H1 (cell line): ENCODE measurements around the gene OR10C1. TPM values are rescaled to one million over a fixed set of nuclear protein-coding genes. Genes with fewer than 3 reads are reported as not detected.

Experiments
- CTCF ChIA-PET: fragments of 300-600 bp; sonication (Branson Sonifier 250); formaldehyde crosslinking; loops from one replicate; lab custom pipeline; 2021; ENCODE audit not compliant: partially characterized antibody; lab: Charles Lee
- POLR2A ChIA-PET: fragments of 300-600 bp; sonication (Branson Sonifier 250); formaldehyde crosslinking; loops from one replicate; lab custom pipeline; 2021; ENCODE audit warnings: inconsistent platforms; ENCODE audit not compliant: partially characterized antibody; lab: Charles Lee
- DNase-seq, 2 experiments: peaks; one replicate each; pipeline versions ENCODE4 v3.0.0 to v3.0.0-alpha.2; 2010 to 2022; ENCODE audit warnings: low spot score in 2 of 2, low read depth in 1 of 2, mixed read lengths in 1 of 2
- FAIRE-seq: peaks from 2 replicates; lab custom pipeline; 2011; peaks lifted over from hg19 to GRCh38; lab: Jason Lieb, UNC
- H2AFZ ChIP-seq: 2 replicates; pipeline ENCODE4 v1.8.1; 2012; ENCODE audit warnings: low read length, inconsistent platforms
- H2AK5ac ChIP-seq: 2 replicates; pipeline ENCODE4 v1.6.1; 2013; ENCODE audit warnings: low read depth, low read length
- H2BK120ac ChIP-seq: replicated peaks from 2 replicates; pipeline ENCODE3; 2013; ENCODE audit warnings: low read depth, low read length, inconsistent platforms
- H2BK12ac ChIP-seq: 2 replicates; pipeline ENCODE4 v1.6.1; 2013; ENCODE audit warnings: low read depth, low read length
- H2BK15ac ChIP-seq: 2 replicates; pipeline ENCODE4 v1.6.1; 2013; ENCODE audit warnings: low read length
- H2BK20ac ChIP-seq: 2 replicates; pipeline ENCODE4 v1.6.1; 2013; ENCODE audit warnings: low read length
- H2BK5ac ChIP-seq: 2 replicates; pipeline ENCODE4 v1.6.1; 2013; ENCODE audit warnings: low read depth, low read length
- H3K14ac ChIP-seq: 2 replicates; pipeline ENCODE4 v1.6.1; 2013; ENCODE audit warnings: inconsistent platforms; ENCODE audit not compliant: insufficient read length
- H3K18ac ChIP-seq: 2 replicates; pipeline ENCODE4 v1.6.1; 2013; ENCODE audit warnings: low read length; ENCODE audit errors: extremely low read depth
- H3K23ac ChIP-seq: 2 replicates; pipeline ENCODE4 v1.6.1; 2013; ENCODE audit warnings: inconsistent platforms; ENCODE audit not compliant: insufficient read length
- H3K23me2 ChIP-seq: 2 replicates; pipeline ENCODE4 v1.6.1; 2013; ENCODE audit warnings: low read depth, low read length
- H3K27ac ChIP-seq: 2 replicates; pipeline ENCODE4 v1.6.1; 2011; ENCODE audit warnings: low read depth, low read length, inconsistent platforms
- H3K27me3 ChIP-seq, 4 experiments: replicated peaks in 1 of 4; 1 replicate in 1 of 4; 2 replicates in 3 of 4; pipeline versions ENCODE4 v1.6.1 to v1.8.1; 2011 to 2013; ENCODE audit warnings: low read length in 3 of 4, mild to moderate bottlenecking in 3 of 4, inconsistent platforms in 2 of 4, mixed read lengths in 2 of 4, moderate library complexity in 1 of 4; ENCODE audit not compliant: control insufficient read depth in 3 of 4, insufficient read depth in 3 of 4; ENCODE audit errors: extremely low read depth in 1 of 4
- H3K36me3 ChIP-seq, 4 experiments: 2 replicates each; pipeline versions ENCODE4 v1.6.1 to v1.8.1; 2011 to 2013; ENCODE audit warnings: mild to moderate bottlenecking in 4 of 4, low read length in 3 of 4, moderate library complexity in 2 of 4, control low read depth in 1 of 4, inconsistent platforms in 1 of 4; ENCODE audit not compliant: insufficient read depth in 4 of 4, control insufficient read depth in 2 of 4
- H3K4ac ChIP-seq: replicated peaks from 2 replicates; pipeline ENCODE3; 2013; ENCODE audit warnings: low read length, low read depth, mixed read lengths, inconsistent platforms; ENCODE audit not compliant: insufficient read length
- H3K4me1 ChIP-seq, 4 experiments: replicated peaks in 1 of 4; 1 replicate in 1 of 4; 2 replicates in 3 of 4; pipeline versions ENCODE4 v1.6.1 to v1.8.1; 2011 to 2013; ENCODE audit warnings: low read length in 3 of 4, inconsistent platforms in 2 of 4, mixed read lengths in 1 of 4; ENCODE audit not compliant: insufficient read depth in 4 of 4, control insufficient read depth in 3 of 4
- H3K4me2 ChIP-seq, 2 experiments: 2 replicates each; pipeline versions ENCODE4 v1.6.1 to v1.8.1; 2011 to 2013; ENCODE audit warnings: low read depth in 2 of 2, low read length in 2 of 2, control low read depth in 1 of 2, inconsistent platforms in 1 of 2, mild to moderate bottlenecking in 1 of 2; ENCODE audit not compliant: insufficient read depth in 1 of 2
- H3K4me3 ChIP-seq, 4 experiments: fragments of 200-600, 300-600 bp in 1 of 4; sonication (generic), shearing (Covaris generic), sonication (Bioruptor Twin) in 1 of 4; 2 replicates each; pipeline versions ENCODE4 v1.5.1 to v1.8.1; 2011 to 2016; ENCODE audit warnings: low read length in 4 of 4, low read depth in 3 of 4, control low read depth in 2 of 4, inconsistent platforms in 2 of 4, mild to moderate bottlenecking in 2 of 4, mixed read lengths in 1 of 4, moderate library complexity in 1 of 4; ENCODE audit not compliant: insufficient read depth in 2 of 4; ENCODE audit errors: extremely low read depth in 1 of 4
- H3K56ac ChIP-seq: replicated peaks from 2 replicates; pipeline ENCODE3; 2013; ENCODE audit warnings: low read depth, mild to moderate bottlenecking, mixed read lengths, low read length, inconsistent platforms; ENCODE audit not compliant: insufficient read length
- H3K79me1 ChIP-seq: 2 replicates; pipeline ENCODE4 v1.6.1; 2013; ENCODE audit warnings: low read depth, low read length, control low read depth
- H3K79me2 ChIP-seq, 2 experiments: 2 replicates each; pipeline versions ENCODE4 v1.6.1 to v1.8.1; 2012 to 2013; ENCODE audit warnings: low read length in 2 of 2, mild to moderate bottlenecking in 2 of 2, inconsistent platforms in 1 of 2; ENCODE audit not compliant: insufficient read depth in 2 of 2, control insufficient read depth in 1 of 2
- H3K9ac ChIP-seq, 4 experiments: replicated peaks in 1 of 4; 1 replicate in 1 of 4; 2 replicates in 3 of 4; pipeline versions ENCODE4 v1.6.1 to v1.8.1; 2011 to 2013; ENCODE audit warnings: low read depth in 3 of 4, low read length in 3 of 4, control low read depth in 2 of 4, mild to moderate bottlenecking in 2 of 4, moderate library complexity in 2 of 4, inconsistent platforms in 1 of 4; ENCODE audit errors: extremely low read depth in 1 of 4
- H3K9me3 ChIP-seq, 2 experiments: 2 replicates each; pipeline versions ENCODE4 v1.6.1 to v1.8.1; 2012 to 2013; ENCODE audit warnings: mild to moderate bottlenecking in 2 of 2, moderate library complexity in 2 of 2, control low read depth in 1 of 2, inconsistent platforms in 1 of 2, low read depth in 1 of 2, low read length in 1 of 2, mixed read lengths in 1 of 2; ENCODE audit not compliant: insufficient read depth in 2 of 2
- H4K20me1 ChIP-seq, 2 experiments: replicated peaks in 1 of 2; 2 replicates each; pipeline versions ENCODE3 to v1.8.1; 2011 to 2013; ENCODE audit warnings: inconsistent platforms in 2 of 2, low read length in 2 of 2, mild to moderate bottlenecking in 1 of 2; ENCODE audit not compliant: insufficient read depth in 2 of 2, control insufficient read depth in 1 of 2
- H4K5ac ChIP-seq: 2 replicates; pipeline ENCODE4 v1.6.1; 2013; ENCODE audit warnings: low read length, low read depth, mixed read lengths, inconsistent platforms; ENCODE audit not compliant: insufficient read length
- H4K8ac ChIP-seq: 2 replicates; pipeline ENCODE4 v1.8.0; 2013; ENCODE audit warnings: mild to moderate bottlenecking, moderate library complexity, low read length, inconsistent platforms; ENCODE audit not compliant: insufficient read depth; ENCODE audit errors: extremely low read depth
- H4K91ac ChIP-seq: replicated peaks from 2 replicates; pipeline ENCODE3; 2013; ENCODE audit warnings: low read length, mixed read lengths, inconsistent platforms; ENCODE audit not compliant: insufficient read length
- BCL11A ChIP-seq, 2 experiments: IDR thresholded peaks; one replicate each; pipeline ENCODE4 v1.6.1; 2011; ENCODE audit warnings: low read depth in 2 of 2, low read length in 2 of 2, mild to moderate bottlenecking in 2 of 2
- CEBPB ChIP-seq: IDR thresholded peaks from 2 replicates; pipeline ENCODE4 v1.6.1; 2012; ENCODE audit warnings: low read depth, low read length
- CHD1 ChIP-seq: IDR thresholded peaks from 2 replicates; pipeline ENCODE4 v1.6.1; 2012; ENCODE audit warnings: low read depth, low read length, improper control_type of control experiment
- EGR1 ChIP-seq: IDR thresholded peaks from 2 replicates; pipeline ENCODE4 v1.6.1; 2011; ENCODE audit warnings: low read depth, low read length, borderline replicate concordance
- EP300 ChIP-seq, 2 experiments: IDR thresholded peaks; 1 replicate in 1 of 2; 2 replicates in 1 of 2; pipeline ENCODE4 v1.6.1; 2011 to 2012; ENCODE audit warnings: low read depth in 2 of 2, low read length in 2 of 2, mild to moderate bottlenecking in 2 of 2, borderline replicate concordance in 1 of 2, inconsistent platforms in 1 of 2, moderate library complexity in 1 of 2
- EZH2 ChIP-seq: fragments of 200-600 bp; sonication (generic); IDR thresholded peaks from 2 replicates; pipeline ENCODE4 v1.7.1; 2012; ENCODE audit warnings: low read depth, mild to moderate bottlenecking, moderate library complexity, low read length, inconsistent platforms; ENCODE audit not compliant: severe bottlenecking
- GABPA ChIP-seq: IDR thresholded peaks from 2 replicates; pipeline ENCODE4 v1.6.1; 2011; ENCODE audit warnings: mild to moderate bottlenecking, low read length, moderate library complexity, borderline replicate concordance; ENCODE audit not compliant: insufficient read depth
- GTF2F1 ChIP-seq: IDR thresholded peaks from 2 replicates; pipeline ENCODE4 v1.6.1; 2012; ENCODE audit warnings: low read depth, low read length, improper control_type of control experiment, borderline replicate concordance
- POU5F1 ChIP-seq: IDR thresholded peaks from 2 replicates; pipeline ENCODE4 v1.6.1; 2011; ENCODE audit warnings: low read depth, mild to moderate bottlenecking, low read length, moderate library complexity
- RXRA ChIP-seq: IDR thresholded peaks from 2 replicates; pipeline ENCODE4 v1.6.1; 2011; ENCODE audit warnings: low read depth, mild to moderate bottlenecking, low read length, moderate library complexity; ENCODE audit not compliant: insufficient read depth
- SIRT6 ChIP-seq: IDR thresholded peaks from one replicate; pipeline ENCODE4 v1.7.1; 2012; ENCODE audit warnings: low read length, inconsistent platforms
- TAF7 ChIP-seq: optimal IDR thresholded peaks from 2 replicates; pipeline ENCODE3; 2011; ENCODE audit warnings: low read depth, mild to moderate bottlenecking, inconsistent platforms, low read length, moderate library complexity, borderline replicate concordance
- TBP ChIP-seq: IDR thresholded peaks from 2 replicates; pipeline ENCODE4 v1.6.1; 2011; ENCODE audit warnings: low read depth, low read length, improper control_type of control experiment
- TCF12 ChIP-seq: IDR thresholded peaks from 2 replicates; pipeline ENCODE4 v1.6.1; 2011; ENCODE audit warnings: low read depth, mild to moderate bottlenecking, low read length
- YY1 ChIP-seq: IDR thresholded peaks from 2 replicates; pipeline ENCODE4 v1.6.1; 2011; ENCODE audit warnings: low read depth, mild to moderate bottlenecking, low read length
- WGBS, 2 experiments: shearing (Covaris generic) in 1 of 2; methylation state at CpG; one replicate each; pipeline versions ENCODE4 v1.1.6 to v1.1.7; 2013 to 2015; ENCODE audit warnings: low lambda C conversion rate in 2 of 2, mixed read lengths in 2 of 2, inconsistent platforms in 1 of 2, low coverage in 1 of 2, missing lambda C conversion rate in 1 of 2; ENCODE audit not compliant: insufficient replicate concordance in 2 of 2, insufficient coverage in 1 of 2, insufficient read length in 1 of 2; ENCODE audit errors: extremely low coverage in 1 of 2, missing lambda C conversion rate in 1 of 2; 5-methylcytosine and 5-hydroxymethylcytosine counted together
- polyA plus RNA-seq, 7 experiments: library from polyadenylated mRNA; depleted of rRNA in 3 of 7; stranded (reverse) in 5 of 7; unstranded in 2 of 7; fragments of >200 nt in 5 of 7; fragments of 200-250 nt in 2 of 7; gene quantifications; 1 replicate in 5 of 7; 2 replicates in 1 of 7; 4 replicates in 1 of 7; pipeline versions ENCODE4 v1.2.1 to v1.2.3, GENCODE V29; 2011 to 2013; ENCODE audit warnings: missing spikeins in 2 of 7, mixed read lengths in 2 of 7
- total RNA-seq: library from RNA; stranded (reverse); fragmentation: NEBNext Ultra II Directional; extraction: Animal tissue kit (Norgen Biotek cat#: 25700); gene quantifications from 2 replicates; pipeline ENCODE4 v1.2.1, GENCODE V29; 2021

OR10C1 gene
- total and polyA plus RNA-seq, 2 of the 8 experiments (the other 6 are each of a cell fraction or from before 2014, with no cell fraction given): not detected

GRCh38 chr6:29474996-29475395, 35.9 kb downstream of the OR10C1 start:
- Histone ChIP-seq H3K4ac (no peak overlapping the region), H3K4me1 (no peaks in the 10 kb centered on the region), H2BK5ac (no peak overlapping the region), H2AFZ (no peak overlapping the region), H3K23ac (no peak overlapping the region), H3K27ac (no peak overlapping the region), H4K5ac (no peak overlapping the region), H2BK20ac (no peak overlapping the region), H2BK15ac (no peak overlapping the region), H3K79me1 (no peaks in the 10 kb centered on the region), H3K27me3 (no peaks in the 10 kb centered on the region), H3K9ac (no peak overlapping the region; a peak in 1 of 7 replicates), H4K8ac (no peak overlapping the region), H3K56ac (no peak overlapping the region), H3K4me2 (no peak overlapping the region), H3K36me3 (no peaks in the 10 kb centered on the region), H4K91ac (no peak overlapping the region), H3K18ac (no peak overlapping the region), H3K23me2 (no peaks in the 10 kb centered on the region), H4K20me1 (no peaks in the 10 kb centered on the region), H3K14ac (no peak overlapping the region), H3K79me2 (no peaks in the 10 kb centered on the region), H2AK5ac (no peak overlapping the region), H2BK120ac (no peak overlapping the region), H3K9me3 (no peaks in the 10 kb centered on the region), H2BK12ac (no peak overlapping the region), H3K4me3 (no peak overlapping the region)
- TF ChIP-seq RXRA: no peak
- TF ChIP-seq TBP: no peak
- TF ChIP-seq GTF2F1: no peak
- no peak for TF ChIP-seq SIRT6
- no peak for TF ChIP-seq CHD1
- no peak for TF ChIP-seq EGR1
- no peak for TF ChIP-seq YY1
- no peak for TF ChIP-seq BCL11A (IDR thresholded peaks at IDR 0.05; ENCODE audit: low read depth in 2 of 2, low read length in 2 of 2)
- no peak for TF ChIP-seq POU5F1
- TF ChIP-seq EP300 (IDR thresholded peaks at IDR 0.05; ENCODE audit: borderline replicate concordance in 1 of 2, low read depth in 2 of 2, low read length in 2 of 2): no peak
- TF ChIP-seq TAF7: no peak
- no peak for TF ChIP-seq GABPA
- no peak for TF ChIP-seq TCF12
- no peak for TF ChIP-seq CEBPB
- TF ChIP-seq EZH2: no peak
- ChIA-PET POLR2A (interaction anchor here (0.6 kb wide), 1 partner anchor 999 kb away, joined by 4 read pairs; no protein-coding TSS in a partner anchor), CTCF (interaction anchor here (0.6 kb wide), 1 partner anchor 196 kb away, joined by 4 read pairs; no protein-coding TSS in a partner anchor)
- DNase-seq (no peak), FAIRE-seq (no peak)
- WGBS, 2 experiments: 73% methylated on average over 2 of the region's 2 CpGs; no CpG with 5 or more reads in 1 of the 2 experiments
